HG03521 (cell line): ENCODE measurements around the gene FMO5.
"Not testable (repeated sequence)": the region's sequence is repeated elsewhere in the genome, so short reads cannot be mapped to it uniquely, and the experiment has no call there.

ENCODE experiments used
- ATAC-seq: cut with Tn5 transposase; IDR thresholded peaks from one replicate; pipeline ENCODE4 v1.9.1; 2021; ENCODE audit warnings: mild to moderate bottlenecking, moderate library complexity; ENCODE audit not compliant: unreplicated experiment

Gene FMO5

DNA sequence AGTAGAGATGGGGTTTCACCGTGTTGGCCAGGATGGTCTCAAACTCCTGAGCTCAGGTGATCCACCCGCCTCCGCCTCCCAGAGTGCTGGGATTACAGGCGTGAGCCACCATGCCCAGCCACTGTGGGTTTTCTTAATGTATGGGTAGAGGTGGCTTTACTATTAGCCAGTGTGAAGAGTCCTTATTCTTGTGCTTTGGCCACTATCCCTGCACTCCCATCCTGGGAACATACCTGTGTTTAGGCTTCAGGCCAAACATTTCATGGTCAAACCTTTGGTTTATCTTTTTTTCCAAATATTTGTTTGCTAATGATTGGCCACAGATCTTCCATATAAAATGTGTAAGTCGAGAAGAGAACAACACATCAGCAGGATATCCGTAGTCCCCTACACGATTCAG lies 16.5 kb downstream of the FMO5 start:
- no peak for ATAC-seq

DNA sequence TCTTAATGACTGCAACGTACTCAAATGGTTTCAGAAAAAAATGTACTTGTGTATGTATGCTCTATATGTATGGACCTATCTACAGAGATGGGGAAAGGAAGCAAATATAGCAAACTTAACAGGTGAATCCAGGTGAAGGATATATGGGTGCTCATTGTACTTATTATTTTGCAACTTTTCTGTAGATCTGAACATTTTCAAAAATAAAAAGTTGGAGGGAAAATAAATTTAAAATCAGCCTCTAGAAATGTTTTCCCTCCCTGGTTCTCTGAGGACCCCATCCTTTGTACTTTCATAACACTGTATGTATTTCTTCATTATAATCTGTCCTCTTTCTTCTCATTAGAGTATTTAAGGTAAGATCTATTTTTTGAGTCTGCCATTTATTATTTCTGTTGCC lies 17.9 kb downstream of the FMO5 start:
- ATAC-seq = no peak

DNA sequence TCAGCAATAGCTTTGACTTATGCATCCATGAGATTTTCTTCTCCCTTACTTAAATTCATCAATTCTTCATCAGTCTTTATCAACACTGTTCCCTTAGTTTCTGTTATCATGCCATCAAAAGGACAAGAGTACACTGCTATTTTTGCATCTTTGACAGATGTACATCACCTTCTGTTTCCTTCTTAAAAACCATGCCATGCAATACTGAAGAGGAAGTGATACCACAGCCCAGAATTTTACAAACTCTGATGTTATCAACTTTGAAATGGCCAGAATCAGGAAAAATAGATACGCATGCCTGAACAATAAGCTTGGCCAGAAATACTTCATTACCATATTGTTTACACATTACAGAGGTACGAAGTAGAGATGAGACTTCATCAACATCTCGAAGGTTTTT lies 21.1 kb downstream of the FMO5 start:
- ATAC-seq = no peak

DNA sequence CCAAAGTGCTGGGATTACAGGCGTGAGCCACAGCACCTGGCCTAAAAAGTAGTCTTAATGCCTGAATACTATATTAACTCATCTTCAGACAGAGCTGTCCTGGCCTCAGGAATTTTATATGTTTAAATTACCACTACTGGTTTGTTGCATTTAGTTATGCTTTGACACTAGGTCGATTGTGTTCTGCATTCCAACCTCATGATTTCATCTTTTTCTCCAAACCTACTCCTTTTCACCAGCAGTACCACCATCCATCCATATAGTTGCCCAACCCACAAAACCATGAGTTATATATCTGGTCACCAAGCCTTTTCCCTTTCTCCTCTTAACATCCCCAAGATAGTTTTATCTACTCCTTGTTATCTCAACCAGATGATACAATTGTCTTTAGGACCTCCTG lies 22.6 kb downstream of the FMO5 start:
- ATAC-seq = no peak

DNA sequence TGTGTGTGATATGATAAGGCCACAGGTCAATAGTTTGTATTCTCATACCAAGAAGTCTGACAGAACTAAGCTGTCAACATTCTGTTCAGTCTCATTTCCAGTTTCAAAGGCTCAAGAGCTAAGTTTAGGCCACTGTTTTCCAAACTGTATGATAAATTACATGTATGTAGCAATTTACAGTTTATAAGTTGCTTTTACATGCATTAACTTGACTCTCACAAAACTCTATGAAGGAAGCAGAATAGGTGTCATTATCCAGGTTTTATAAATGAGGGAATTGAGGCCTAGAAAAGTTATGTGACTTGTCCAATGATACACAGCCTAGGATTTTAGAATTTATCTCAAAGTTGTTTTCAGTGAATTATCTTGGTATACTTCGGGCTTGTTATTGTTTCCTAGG lies 23.4 kb downstream of the FMO5 start:
- no peak for ATAC-seq

DNA sequence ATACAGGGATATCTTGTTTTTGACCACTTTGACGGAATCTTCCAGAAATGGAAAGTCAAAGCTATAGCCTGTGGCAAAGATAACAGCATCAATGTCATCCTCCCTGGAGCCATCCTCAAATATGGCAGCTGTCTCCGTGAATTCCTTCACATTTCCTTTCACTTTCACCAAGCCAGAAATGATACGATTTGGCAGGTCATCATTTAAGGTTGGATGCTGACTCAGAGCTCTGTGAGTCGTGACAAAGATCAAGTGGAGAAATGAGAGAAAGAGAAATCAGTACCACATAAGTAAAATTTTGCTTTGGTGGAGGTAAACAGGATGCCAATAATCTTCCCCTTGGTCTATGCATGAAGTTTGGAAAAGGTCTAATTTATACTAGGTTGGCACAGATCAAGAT lies 23.9 kb downstream of the FMO5 start:
- no peak for ATAC-seq

DNA sequence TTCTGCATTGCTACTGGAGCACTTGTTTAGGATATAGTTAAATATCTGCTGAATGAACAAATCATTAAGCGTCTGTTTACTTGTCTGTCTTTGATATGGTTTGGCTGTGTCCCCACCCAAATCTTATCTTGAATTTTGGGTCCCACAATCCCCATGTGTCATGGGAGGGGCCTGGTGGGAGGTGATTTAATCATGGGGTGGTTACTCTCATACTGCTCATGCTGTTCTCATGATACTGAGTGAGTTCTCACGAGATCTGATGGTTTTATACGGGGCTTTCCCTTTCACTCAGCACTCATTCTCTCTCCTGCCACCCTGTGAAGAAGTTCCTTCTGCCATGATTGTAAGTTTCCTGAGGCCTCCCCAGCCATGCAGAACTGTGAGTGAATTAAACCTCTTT lies 27.8 kb downstream of the FMO5 start:
- not testable (repeated sequence) for ATAC-seq

DNA sequence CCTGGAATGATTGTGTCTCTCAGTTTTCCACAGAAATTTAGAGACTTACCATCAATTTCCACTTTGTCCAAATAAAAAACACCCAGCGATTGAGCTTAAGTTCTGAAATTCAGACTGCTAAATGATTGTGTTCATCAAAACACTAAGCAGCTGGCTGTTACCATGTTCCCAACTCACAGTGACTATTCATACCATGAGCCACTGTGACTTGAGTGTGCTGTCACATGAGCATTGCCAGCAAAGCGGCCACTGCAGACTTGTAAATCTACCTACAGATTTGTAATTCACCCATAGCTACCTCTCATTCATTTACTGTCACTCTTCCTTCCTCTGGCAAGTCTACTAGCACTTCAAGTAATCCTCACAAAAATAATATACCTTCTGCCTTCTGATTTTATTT lies 35.6 kb downstream of the FMO5 start:
- ATAC-seq = no peak

DNA sequence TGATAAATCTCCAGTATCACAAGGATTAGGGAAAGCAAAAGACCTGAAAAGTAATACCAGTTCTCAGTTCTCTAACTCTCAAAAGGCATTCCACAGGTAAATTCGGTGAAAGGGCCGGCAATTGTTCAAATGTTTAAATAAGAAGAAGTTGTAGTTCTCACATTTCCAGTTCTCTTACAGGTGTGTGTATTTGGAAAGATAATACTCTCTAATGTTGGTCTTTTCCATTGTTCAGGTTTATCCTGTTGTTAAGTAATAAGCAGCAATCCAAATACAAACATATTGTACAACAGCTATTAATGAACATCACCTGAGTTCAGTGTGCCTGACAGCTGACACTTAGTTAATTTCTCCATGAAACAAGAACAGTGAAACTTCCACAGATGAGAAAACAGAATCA lies 39.7 kb downstream of the FMO5 start:
- no peak for ATAC-seq

DNA sequence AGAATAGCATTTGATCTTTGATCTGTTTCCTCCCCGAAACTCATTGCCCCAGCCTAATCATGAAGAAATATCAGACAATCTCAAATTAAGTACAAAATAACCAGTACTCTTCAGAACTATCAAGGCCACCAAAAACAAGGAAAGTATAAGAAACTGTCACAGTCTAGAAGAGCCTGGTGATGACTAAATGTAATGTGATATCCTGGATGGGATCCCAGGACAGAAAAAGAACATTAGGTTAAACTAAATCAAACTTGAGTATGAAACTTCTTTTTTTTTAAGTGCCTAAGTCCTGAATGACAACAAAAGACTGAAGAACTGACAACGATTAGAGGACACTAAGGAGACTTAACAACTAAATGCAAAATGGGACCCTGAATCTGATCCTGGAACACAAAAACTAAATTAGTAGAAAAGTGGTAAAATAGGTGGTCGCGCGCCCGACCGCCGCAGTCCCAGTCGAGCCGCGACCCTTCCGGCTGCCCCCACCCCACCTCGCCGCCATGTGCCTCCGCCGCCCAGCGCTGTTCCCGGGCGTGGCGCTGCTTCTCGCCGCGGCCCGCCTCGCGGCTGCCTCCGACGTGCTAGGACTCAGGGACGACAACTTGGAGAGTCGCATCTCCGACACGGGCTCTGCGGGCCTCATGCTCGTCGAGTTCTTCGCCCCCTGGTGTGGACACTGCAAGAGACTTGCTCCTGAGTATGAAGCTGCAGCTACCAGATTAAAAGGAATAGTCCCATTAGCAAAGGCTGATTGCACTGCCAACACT lies 47.3 kb downstream of the FMO5 start:
- ATAC-seq = no peak

DNA sequence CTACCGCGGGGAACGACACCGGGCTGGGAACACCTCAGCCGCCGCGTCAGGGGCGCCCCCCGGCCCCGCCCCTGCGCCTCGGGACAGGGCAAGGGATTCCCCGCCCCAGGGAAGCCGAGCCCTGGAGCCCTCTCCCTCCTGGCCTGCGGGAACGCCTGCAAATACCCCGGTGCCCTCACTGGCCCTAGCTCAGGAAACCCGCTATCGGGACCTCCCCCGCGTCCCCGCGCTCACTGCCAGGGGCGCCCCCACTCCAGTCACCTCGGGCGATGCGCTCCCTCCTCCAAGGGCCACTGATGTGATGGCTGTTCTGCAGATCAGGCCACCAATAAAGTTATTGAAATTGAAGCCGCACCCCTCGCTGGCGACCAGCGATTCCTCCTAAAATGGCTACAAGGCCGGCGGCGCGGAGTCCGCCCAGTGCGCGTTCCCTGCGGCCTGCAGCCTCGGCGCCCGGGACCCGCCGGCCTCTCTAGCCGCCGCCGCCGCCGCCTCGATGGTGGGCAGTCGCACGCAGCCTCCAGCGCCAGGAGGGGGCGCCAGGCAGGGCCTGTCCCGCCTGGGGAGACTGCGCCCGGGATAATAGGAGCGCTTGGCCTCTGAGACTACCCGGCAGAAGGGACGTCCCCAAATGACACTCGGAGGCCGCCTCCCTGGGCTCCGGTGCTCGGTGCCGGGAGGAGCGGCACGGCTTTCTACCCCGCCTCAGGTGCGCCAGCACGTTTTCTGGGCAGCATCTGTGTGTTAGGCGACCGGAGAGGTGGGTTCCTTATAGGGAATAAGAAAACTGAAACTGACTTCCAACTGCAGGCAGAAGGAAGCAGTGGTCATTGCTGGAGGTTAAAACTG lies 52.7 kb downstream of the FMO5 start, which contains the start of gene PRKAB2:
PRKAB2 (minus strand) TSS at position 303 of the 849 bp plus-strand sequence. CDS start 326 bp downstream, outside the sequence.
- peak; percentile 88 for ATAC-seq

DNA sequence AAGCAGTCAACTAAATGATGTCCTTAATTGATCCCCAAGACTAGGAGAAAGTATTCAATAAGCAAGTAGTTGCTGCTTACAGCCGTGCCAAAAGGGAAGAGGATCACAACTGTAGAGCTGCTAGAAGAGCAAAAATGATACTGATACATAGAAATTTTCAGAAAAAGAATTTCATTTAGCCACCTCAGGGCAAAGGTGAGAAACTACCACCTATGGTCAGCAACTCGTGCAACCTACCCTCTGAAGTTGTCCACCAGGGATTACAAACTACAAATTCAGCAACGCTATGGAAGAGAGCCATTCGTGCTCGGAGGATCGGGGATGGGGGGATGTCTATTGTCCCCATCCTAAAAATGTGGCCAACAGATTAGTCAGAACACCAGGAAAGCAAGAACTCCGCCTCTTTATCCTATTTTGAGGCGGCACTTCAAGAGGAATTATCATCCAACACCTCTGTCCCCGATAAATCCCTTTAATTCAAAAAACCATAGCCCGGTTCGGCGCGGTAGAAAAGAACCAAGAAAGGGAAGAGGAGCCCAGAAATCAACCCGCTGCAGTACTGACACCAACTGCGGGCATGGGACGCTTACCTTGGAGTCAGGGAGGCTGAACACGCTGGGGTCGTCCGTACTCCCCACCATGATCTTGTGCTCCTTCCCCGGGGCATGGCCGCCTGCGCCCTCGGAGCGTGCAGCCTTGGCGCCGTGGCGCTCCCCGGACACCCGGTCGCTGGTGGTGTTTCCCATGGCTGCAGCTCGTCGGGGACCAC lies 53.6 kb downstream of the FMO5 start:
- ATAC-seq = no peak

DNA sequence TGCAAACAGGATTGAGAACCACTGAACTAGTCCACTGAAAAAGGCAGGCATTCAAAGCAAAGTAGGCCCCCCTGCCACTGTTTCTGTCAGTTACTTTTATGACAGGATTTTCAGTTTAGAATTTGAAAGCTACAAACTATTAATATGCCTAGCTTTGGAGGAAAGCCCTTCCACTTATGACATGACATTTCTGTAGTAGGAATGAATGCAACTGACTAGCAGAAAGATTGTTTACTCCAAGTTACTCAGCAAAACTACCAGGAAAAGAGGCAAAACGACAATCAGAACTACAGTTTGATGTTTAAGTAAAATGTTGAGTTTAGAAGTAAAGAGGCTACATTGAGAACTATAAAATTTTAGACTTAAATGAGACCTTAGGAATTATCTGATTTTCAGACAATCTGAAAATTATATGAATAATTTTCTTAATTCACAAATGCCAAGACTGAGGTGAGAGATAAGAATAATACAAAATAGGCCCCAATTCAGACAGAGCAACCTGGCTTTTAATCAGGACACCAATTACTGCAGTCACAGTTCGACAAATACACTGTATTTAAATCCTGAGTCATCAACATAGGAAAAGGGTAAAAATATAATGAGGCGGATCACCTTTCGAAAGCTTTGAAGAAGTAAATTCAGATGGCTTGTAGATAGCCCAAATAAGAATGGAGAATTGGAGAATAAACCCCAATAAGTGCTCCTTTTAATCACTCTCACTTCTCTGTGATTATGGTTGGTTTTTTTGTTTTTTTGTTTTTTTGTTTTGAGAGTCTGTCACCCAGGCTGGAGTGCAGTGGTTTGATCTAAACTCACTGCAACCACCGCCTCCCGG lies 55.1 kb downstream of the FMO5 start:
- ATAC-seq = no peak

DNA sequence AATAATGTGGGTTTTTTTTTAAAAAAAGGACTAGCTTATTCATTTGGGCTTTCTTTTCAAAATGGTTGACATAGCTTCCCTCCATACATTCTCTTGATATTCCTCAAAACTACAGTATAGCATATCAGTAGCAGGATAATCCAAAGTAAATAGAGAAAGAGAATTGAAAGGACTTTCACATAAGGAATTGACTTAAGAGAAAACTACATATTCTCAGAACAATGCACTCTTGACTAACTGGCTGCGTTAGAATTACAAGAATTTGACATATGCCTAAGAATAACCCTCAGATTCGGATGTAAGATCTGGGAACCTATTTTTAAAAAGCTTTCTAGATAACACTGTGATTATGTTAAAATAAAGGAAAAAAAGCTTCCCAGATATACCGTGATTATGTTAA lies 56.0 kb downstream of the FMO5 start:
- no peak for ATAC-seq

DNA sequence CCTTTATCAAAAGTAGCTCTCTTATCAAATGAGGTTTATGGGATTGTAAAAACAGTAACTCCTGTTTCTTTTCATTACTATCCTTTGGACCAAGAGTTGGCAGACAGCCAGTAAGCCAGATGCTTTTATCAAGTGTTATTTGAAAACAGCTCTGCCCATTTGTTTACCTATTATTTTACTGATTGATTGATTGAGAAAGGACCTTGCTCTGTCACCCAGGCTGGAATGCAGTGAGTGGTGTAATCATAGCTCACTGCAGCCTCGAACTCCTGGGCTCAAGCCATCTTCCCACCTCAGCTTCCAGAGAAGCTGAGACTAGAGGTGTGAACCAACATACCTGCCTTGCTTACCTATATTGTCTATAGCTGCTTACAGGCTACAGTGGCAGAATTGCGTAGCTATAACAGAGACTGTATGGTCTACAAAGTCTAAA lies 56.5 kb downstream of the FMO5 start:
- ATAC-seq = no peak

DNA sequence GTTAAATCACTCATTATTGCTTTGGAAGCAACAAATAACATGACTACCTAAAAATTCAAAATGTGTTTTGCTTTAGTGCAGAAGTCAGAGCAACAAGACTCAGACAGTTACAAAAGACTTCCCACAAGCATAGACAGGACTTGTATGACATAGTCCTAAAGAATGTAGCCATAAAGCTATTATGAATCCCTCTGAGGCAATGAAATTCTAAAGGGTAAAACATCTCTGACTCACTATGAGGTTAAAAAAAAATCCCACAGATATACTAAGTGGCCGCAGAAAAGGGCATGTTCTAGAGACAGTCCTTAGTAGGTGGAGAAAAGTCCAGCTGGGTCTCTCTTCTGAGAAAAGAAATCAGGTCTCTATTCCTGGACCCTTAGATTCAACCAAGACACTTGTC lies 57.8 kb downstream of the FMO5 start:
- ATAC-seq = no peak

DNA sequence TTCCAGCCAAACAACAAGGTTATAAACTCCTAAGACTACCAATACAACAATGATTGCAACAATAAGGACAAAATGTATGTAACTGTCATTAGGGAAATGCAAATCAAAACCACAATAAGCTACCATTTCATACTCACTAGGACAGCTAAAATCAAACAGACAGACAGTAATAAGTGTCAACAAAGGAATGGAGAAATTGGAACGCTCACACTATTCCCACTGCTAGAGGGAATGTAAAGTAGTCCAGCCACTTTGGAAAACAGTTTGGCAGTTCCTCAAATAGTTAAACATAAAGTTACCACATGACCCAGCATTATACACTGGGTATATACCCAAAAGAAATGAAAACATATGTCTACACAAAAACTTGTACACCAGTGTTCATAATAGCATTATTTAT lies 62.1 kb downstream of the FMO5 start:
- no peak for ATAC-seq

DNA sequence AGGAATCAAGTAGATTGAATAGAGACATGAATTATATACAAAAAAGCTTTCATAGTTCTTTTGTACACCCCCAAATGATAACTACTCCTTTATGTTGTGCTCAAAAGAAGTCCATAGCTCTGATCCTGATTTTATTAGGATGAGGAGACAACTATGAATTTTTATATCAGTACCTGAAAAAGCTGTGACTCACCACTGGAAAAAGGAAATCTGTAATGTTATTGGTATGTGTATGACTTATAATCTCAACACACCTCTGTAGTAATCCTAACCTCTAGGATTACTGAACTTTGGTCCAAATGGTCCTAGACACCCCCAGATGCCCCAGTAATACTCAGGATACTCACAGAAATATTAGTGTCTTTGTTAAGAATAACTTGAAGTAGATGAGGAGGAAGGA lies 63.0 kb downstream of the FMO5 start:
- no peak for ATAC-seq

DNA sequence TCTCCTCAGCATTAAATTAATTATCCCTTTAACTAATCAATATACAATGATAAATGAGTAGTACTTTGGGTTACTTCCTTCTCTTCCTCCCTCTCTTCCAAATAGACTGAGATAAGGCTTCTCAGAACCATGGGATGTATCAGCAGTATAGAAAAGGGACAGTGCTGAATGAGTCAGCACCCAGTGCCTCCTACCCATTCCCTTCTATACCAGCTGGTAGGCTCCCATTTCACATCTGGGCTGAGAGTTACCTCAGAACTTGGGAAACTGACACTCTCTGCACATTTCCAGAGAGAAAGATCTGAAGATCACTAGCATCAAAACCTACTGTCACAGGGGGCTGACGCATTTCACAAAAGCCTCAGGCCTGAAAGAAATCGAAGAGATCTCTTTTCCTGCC lies 68.0 kb downstream of the FMO5 start:
- ATAC-seq = not testable (repeated sequence)

DNA sequence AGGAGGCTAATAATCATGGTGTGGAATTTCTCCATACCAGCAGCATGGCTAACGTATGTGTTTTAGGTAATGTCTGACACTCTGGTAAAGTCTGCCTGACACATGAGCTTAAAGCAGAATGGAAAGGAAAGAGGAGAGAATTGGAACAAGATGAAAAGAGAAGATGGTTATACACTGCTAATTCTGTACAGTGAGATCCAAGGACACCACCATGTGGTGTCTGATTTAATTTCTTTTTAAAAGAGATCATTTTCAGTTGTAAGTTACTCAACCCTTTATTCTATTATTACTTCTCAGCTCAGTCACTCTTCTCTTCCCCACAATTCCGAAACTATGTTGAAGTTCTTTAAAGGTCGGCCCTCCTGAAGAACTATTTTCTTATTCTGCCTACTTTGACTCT lies 68.5 kb downstream of the FMO5 start:
- ATAC-seq = no peak

DNA sequence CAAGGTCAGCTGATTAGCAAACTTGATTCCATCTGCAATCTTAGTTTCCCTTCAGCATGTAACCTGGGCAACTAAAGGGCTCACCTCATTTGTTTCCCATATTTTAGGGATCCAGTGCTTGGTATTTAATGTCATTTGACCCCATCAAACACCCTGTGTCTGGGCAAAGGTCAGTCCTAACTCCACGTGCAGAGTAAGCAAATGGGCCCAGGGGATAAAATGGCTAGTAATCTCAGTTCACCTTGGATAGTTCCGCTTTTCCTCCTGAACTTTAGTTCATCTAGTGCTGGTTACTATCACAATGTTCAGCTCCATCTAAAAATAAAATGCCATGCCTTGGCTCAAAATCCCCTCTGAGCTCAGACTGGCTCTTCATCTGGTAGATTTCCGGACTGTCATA lies 72.4 kb downstream of the FMO5 start:
- no peak for ATAC-seq
